A673 (cell line): ENCODE data around the gene CER1. TPM values are rescaled to one million over a fixed set of nuclear protein-coding genes. Genes with fewer than 3 reads are reported as not detected.

Experiments
- BruUV-seq: library from RNA; stranded (reverse); fragments of 400-500 nt; replicated peaks from 2 replicates; lab custom pipeline; 2021; lab: Mats Ljungman, UMichigan
- CTCF ChIA-PET: fragments of 300-600 bp; sonication (Branson Sonifier 250); formaldehyde crosslinking; loops from one replicate; lab custom pipeline; 2022; ENCODE audit warnings: antibody characterized with exemption; lab: Charles Lee
- POLR2A ChIA-PET: fragments of 300-600 bp; sonication (Branson Sonifier 250); formaldehyde crosslinking; loops from one replicate; lab custom pipeline; 2022; ENCODE audit warnings: antibody characterized with exemption; ENCODE audit not compliant: low non-redundant PET; lab: Charles Lee
- DNase-seq: peaks from one replicate; pipeline ENCODE4 v3.0.0-alpha.2; 2015; ENCODE audit warnings: low spot score
- H3K27ac ChIP-seq: fragments of 200-600 bp; sonication (generic); 2 replicates; pipeline ENCODE4 v1.5.1; 2016; ENCODE audit warnings: mixed run types, low read depth, mild to moderate bottlenecking, mixed read lengths, antibody characterized with exemption, low read length; ENCODE audit not compliant: poor library complexity, severe bottlenecking
- H3K27me3 ChIP-seq: fragments of 200-600 bp; sonication (generic); replicated peaks from 2 replicates; pipeline ENCODE4 v1.6.1; 2017; ENCODE audit warnings: mixed run types, low read depth, mild to moderate bottlenecking, mixed read lengths, antibody characterized with exemption, low read length; ENCODE audit not compliant: insufficient read depth, poor library complexity
- H3K36me3 ChIP-seq: fragments of 200-600 bp; sonication (generic); 2 replicates; pipeline ENCODE4 v1.6.1; 2016; ENCODE audit warnings: mixed run types, mild to moderate bottlenecking, mixed read lengths, antibody characterized with exemption, low read length; ENCODE audit not compliant: insufficient read depth, poor library complexity, severe bottlenecking
- H3K4me1 ChIP-seq: fragments of 200-600 bp; sonication (generic); 2 replicates; pipeline ENCODE4 v1.6.1; 2017; ENCODE audit warnings: mixed run types, mild to moderate bottlenecking, mixed read lengths, antibody characterized with exemption, low read length; ENCODE audit not compliant: insufficient read depth, poor library complexity, severe bottlenecking
- H3K4me3 ChIP-seq: fragments of 200-600 bp; sonication (generic); 2 replicates; pipeline ENCODE4 v1.5.1; 2016; ENCODE audit warnings: low read depth, mixed run types, mild to moderate bottlenecking, mixed read lengths, low read length; ENCODE audit not compliant: poor library complexity, severe bottlenecking
- H3K9me3 ChIP-seq: fragments of 200-600 bp; sonication (generic); 2 replicates; pipeline ENCODE4 v1.6.1; 2016; ENCODE audit warnings: mixed run types, low read depth, mild to moderate bottlenecking, mixed read lengths, antibody characterized with exemption, low read length; ENCODE audit not compliant: poor library complexity, severe bottlenecking
- EZH2 ChIP-seq: fragments of 200-600 bp; sonication (generic); IDR thresholded peaks from 2 replicates; pipeline ENCODE4 v1.6.1; 2017; ENCODE audit warnings: borderline replicate concordance, low read depth, mild to moderate bottlenecking, mixed read lengths, antibody characterized with exemption, low read length; ENCODE audit not compliant: poor library complexity, severe bottlenecking
- intact Hi-C: fragments of 100-400 bp; cut with micrococcal nuclease; formaldehyde crosslinking; loops from one replicate; pipeline ENCODE4 v1.10.0; 2022; ENCODE audit not compliant: unreplicated experiment
- total RNA-seq: library from RNA; stranded (reverse); gene quantifications from 2 replicates; pipeline ENCODE4 v1.2.3, GENCODE V29; 2021
- TF ChIP-seq, protein P1 (sequence below): fragments of 300-800, 200-600 bp; sonication (generic); conservative IDR thresholded peaks from 2 replicates; pipeline ENCODE4 v1.5.1; 2017; ENCODE audit warnings: low read depth, mild to moderate bottlenecking, antibody characterized with exemption, low read length, moderate library complexity, mixed read lengths

CER1 gene
- total RNA-seq, 1 experiment from 2014 or later: 28.8 TPM

DNA sequence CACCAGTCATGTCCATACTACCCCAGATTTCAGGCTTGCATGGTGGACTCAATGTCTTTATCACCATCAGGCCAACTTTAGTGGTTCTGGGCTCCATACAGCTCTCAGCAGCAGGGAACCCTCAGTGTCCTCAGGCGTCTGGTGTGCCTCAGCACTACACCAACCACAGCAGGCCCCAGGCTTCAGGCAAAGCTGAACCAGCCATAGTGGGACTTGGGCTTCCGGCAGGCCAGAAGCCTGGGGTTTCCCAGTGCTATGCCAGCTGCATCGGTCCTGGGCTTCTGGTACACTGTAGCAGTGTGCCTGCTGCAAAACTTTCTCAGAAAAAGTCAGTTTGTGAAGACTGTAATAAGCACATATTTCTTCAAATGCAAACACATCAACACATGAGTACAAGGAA is 18.3 kb downstream of the CER1 start:
- Histone ChIP-seq H3K27ac (no peak overlapping the region), H3K9me3 (peaks cover 18% of the 10 kb centered on the region), H3K4me3 (no peak overlapping the region), H3K36me3 (peaks cover 38% of the 10 kb centered on the region), H3K27me3 (no peaks in the 10 kb centered on the region), H3K4me1 (no peaks in the 10 kb centered on the region)
- DNase-seq: no peak
- ChIA-PET CTCF (no interaction called here), POLR2A (interaction anchor here (0.6 kb wide), 1 partner anchor 18 kb away, joined by 3 read pairs; the partner anchor contains the start of gene CER1)
- intact Hi-C loops: no loop called here
- BruUV-seq: no TSS peak
- TF ChIP-seq, protein P1, sequence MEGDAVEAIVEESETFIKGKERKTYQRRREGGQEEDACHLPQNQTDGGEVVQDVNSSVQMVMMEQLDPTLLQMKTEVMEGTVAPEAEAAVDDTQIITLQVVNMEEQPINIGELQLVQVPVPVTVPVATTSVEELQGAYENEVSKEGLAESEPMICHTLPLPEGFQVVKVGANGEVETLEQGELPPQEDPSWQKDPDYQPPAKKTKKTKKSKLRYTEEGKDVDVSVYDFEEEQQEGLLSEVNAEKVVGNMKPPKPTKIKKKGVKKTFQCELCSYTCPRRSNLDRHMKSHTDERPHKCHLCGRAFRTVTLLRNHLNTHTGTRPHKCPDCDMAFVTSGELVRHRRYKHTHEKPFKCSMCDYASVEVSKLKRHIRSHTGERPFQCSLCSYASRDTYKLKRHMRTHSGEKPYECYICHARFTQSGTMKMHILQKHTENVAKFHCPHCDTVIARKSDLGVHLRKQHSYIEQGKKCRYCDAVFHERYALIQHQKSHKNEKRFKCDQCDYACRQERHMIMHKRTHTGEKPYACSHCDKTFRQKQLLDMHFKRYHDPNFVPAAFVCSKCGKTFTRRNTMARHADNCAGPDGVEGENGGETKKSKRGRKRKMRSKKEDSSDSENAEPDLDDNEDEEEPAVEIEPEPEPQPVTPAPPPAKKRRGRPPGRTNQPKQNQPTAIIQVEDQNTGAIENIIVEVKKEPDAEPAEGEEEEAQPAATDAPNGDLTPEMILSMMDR: no peak
- TF ChIP-seq EZH2: no peak

DNA sequence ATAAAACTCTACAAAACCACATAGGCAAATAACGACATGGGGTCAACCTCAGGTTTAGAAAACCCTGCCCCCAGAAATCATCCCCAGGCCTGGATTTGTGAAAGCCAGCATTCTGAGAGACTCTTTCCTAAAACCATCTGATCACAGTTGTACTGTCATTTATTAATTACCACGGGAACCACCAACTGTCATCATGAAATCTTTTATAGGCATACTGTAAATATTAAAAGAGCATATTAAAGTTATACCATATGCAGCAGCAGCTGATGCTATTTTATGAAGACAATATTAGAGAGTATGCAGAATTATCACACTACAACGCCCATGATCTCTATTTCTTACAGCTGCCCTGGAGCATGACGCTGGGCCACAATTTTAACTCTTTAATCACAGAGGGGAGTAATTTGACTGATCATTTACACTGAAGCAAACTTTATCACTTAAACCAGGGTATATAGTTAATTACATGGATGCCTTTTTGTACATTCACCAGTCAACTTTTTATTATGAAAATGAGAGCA is 20.3 kb downstream of the CER1 start:
- no peak for DNase-seq
- Histone ChIP-seq H3K4me3 (no peak overlapping the region), H3K36me3 (peaks cover 28% of the 10 kb centered on the region), H3K27me3 (no peaks in the 10 kb centered on the region), H3K9me3 (peaks cover 18% of the 10 kb centered on the region), H3K27ac (no peak overlapping the region), H3K4me1 (no peaks in the 10 kb centered on the region)
- intact Hi-C loops: no loop called here
- ChIA-PET POLR2A (no interaction called here), CTCF (no interaction called here)
- BruUV-seq: no TSS peak
- no peak for TF ChIP-seq EZH2
- TF ChIP-seq, protein P1: no peak

DNA sequence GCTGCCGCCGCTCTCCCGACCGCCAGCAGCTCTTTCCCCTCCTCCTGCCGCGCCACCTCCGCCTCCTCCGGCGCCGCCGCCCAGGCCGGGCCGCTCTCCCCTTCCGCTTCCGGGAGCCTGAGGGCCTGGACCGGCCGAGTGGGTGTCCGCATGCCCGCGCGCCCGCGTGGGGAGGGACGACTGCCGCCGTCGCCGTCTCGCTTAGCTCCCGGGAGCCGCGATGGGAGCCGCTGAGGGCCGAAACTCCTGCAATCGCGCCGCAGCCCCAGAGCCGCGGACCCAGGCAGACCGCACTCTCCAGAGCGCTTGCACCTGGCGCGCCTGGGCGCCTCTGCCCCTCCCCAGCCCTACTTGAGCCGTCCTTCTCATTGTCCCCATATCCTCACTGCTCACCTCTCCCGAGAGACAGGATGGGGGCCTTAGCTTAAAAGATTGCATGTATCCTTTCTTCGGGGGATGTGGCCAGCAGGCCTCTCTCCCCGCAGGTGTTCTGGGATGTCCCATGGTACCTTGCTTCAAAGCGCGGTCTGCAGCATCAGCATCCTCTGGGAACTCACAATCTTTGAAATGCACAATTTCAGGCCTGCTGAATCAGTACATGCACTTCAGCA is 29.2 kb downstream of the CER1 start, which contains the start of gene ZDHHC21:
ZDHHC21 (minus strand) TSS at position 182 of the 611 bp plus-strand sequence. CDS start 19,092 bp downstream, outside the sequence.
- Histone ChIP-seq H3K4me1 (peaks cover 8% of the 10 kb centered on the region), H3K9me3 (no peaks in the 10 kb centered on the region), H3K27me3 (no peaks in the 10 kb centered on the region), H3K36me3 (peaks cover 13% of the 10 kb centered on the region), H3K4me3 (peak within 1 kb of the TSS; percentile 61), H3K27ac (peak within 1 kb of the TSS; percentile 85)
- peak; percentile 58 for DNase-seq
- no peak for TF ChIP-seq EZH2
- TF ChIP-seq, protein P1: no peak
- CTCF ChIA-PET: no interaction called here
- no TSS peak for BruUV-seq
- intact Hi-C loops: no loop called here
- POLR2A ChIA-PET: no interaction called here
